ENCODE data around the gene DDN. TPM values are rescaled to one million over a fixed set of nuclear protein-coding genes. Genes with fewer than 3 reads are reported as not detected.

Gene DDN
- polyA plus RNA-seq (2012; rRNA removed): 0.20 and 0.24 TPM in 2 replicates
- 0.17 TPM in 2 replicates for polyA plus RNA-seq (2012; cell fraction: cytosol; rRNA removed)
- polyA plus RNA-seq (2012; cell fraction: nucleus; rRNA removed): 0.99 and 1.4 TPM in 2 replicates

DNA sequence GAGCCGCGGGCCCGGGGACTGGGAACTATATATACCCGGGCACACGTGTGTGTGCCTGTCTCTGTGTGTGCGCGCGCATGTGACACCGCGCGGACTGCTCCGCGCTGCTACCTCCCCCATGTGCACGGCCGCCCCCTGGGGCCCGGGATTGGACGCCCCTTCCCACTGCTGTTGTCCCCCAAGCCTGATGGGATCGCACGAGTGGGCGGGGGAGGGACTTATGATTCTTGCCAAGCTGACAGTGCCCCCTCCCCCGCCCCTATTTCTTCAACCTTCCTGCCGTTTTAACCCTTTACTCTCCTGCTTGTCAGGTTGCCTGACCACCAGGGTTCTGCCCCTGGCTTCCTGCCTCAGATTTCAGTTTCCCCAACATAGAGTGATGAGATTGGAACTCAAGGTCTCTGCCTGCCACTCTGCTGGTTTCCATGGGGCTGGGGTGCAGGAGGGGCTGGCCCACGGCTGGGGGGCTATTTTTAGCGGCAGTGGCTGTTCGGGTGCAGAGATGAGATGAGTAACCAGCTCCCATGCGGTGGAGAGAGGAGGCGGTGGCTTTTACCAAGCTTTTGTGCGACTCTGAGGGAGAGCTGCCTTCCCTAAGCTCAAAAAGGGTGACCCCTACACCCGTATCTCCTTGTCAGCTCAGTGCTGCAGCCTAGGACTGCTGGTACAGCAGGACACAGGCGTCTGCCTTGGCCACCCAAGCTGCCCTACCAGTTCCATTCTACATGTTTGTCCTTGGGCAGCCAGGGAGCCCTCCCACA, at the start of gene DDN:
Gene DDN, minus strand, starts transcription at position 5 of the 761 bp plus-strand sequence. CDS start 88 bp downstream, outside the sequence.
- H3K9ac ChIP-seq: peak within 1 kb of the TSS; percentile 24; the same call in 1 of the 2 replicates
- no peaks in the 10 kb centered on the region for H3K9me2 ChIP-seq
- no peaks in the 10 kb centered on the region for H3K27me3 ChIP-seq (ENCODE audit: insufficient read depth)
- POLR2A ChIA-PET: interaction anchor here (0.6 to 1.4 kb wide), 3 partner anchors 15 to 42 kb away, joined by 4 to 5 read pairs (median 5); partner anchors contain the start of gene ARF3
- H3K4me1 ChIP-seq (ENCODE audit: control insufficient read depth in 1 of 2, insufficient read depth in 2 of 2, low read depth in 1 of 2, low read length in 1 of 2): peaks cover 11 to 19% of the 10 kb centered on the region in 2 experiments; a peak in 3 of 4 replicates
- H3K4me3 ChIP-seq (ENCODE audit: low read depth in 2 of 2, low read length in 1 of 2): peak within 1 kb of the TSS; percentile 17 to 35
- no peaks in the 10 kb centered on the region for H4K20me1 ChIP-seq (ENCODE audit: insufficient read depth)
- H3K36me3 ChIP-seq (replicated peaks in 1 of 2; ENCODE audit: control insufficient read depth in 1 of 2, insufficient read depth in 2 of 2, low read length in 1 of 2): peaks cover 16% of the 10 kb centered on the region in 2 experiments
- H3K27ac ChIP-seq (ENCODE audit: low read depth in 2 of 2, low read length in 1 of 2): peak within 1 kb of the TSS in 1 of 2 experiments; percentile 54; a peak in 1 of 4 replicates
- H3K79me2 ChIP-seq (ENCODE audit: insufficient read depth): no peaks in the 10 kb centered on the region
- WGBS (ENCODE audit: low lambda C conversion rate): 0% methylated on average over 3 of the region's 30 CpGs
- H3F3A ChIP-seq (replicated peaks; ENCODE audit: insufficient read depth): peaks cover 10% of the 10 kb centered on the region
- peak; percentile 86 for DNase-seq
- CTCF ChIA-PET: interaction anchor here (1.1 to 33.0 kb wide), 11 partner anchors 13 to 205 kb away, joined by 3 to 935 read pairs (median 5); partner anchors contain the start of genes PRKAG1, WNT1 and WNT10B
- peak within 1 kb of the TSS; percentile 77 for H3K4me2 ChIP-seq
- peak within 1 kb of the TSS; percentile 41; the same call in 1 of the 2 replicates for H2AFZ ChIP-seq (ENCODE audit: low read depth)
- H3K9me3 ChIP-seq: no peaks in the 10 kb centered on the region
- TF ChIP-seq MXI1 (IDR thresholded peaks at IDR 0.05; ENCODE audit: low read depth, low read length) (peak; percentile 85), TAF1 (IDR thresholded peaks at IDR 0.05; ENCODE audit: borderline replicate concordance, low read depth, low read length) (no peak), CHD2 (IDR thresholded peaks at IDR 0.05; ENCODE audit: low read length, partially characterized antibody) (peak; percentile 12), GABPA (IDR thresholded peaks at IDR 0.05; ENCODE audit: low read depth) (no peak), TEAD4 (IDR thresholded peaks at IDR 0.05; ENCODE audit: borderline replicate concordance, insufficient read depth) (no peak), RXRA (IDR thresholded peaks at IDR 0.05; ENCODE audit: borderline replicate concordance, low read depth) (no peak), EP300 (IDR thresholded peaks at IDR 0.05; ENCODE audit: borderline replicate concordance in 1 of 2, low read depth in 1 of 2, low read length in 1 of 2) (no peak), TCF12 (IDR thresholded peaks at IDR 0.05) (no peak), GATA2 (CRISPR knock-in tag; IDR thresholded peaks at IDR 0.05) (no peak), EZH2phosphoT487 (IDR thresholded peaks at IDR 0.05; ENCODE audit: borderline replicate concordance, low read depth) (no peak), MEF2A (IDR thresholded peaks at IDR 0.05; ENCODE audit: borderline replicate concordance, low read depth) (peak; percentile 47; the same call in 1 of the 2 replicates), RAD21 (IDR thresholded peaks at IDR 0.05; ENCODE audit: low read length) (no peak), FOXJ3 (CRISPR knock-in tag; IDR thresholded peaks at IDR 0.05) (no peak), SMC3 (IDR thresholded peaks at IDR 0.05; ENCODE audit: low read depth, low read length) (no peak), NRF1 (IDR thresholded peaks at IDR 0.05; ENCODE audit: low read depth, low read length) (no peak; the same call in 1 of the 2 replicates)
- TF ChIP-seq, protein P1, sequence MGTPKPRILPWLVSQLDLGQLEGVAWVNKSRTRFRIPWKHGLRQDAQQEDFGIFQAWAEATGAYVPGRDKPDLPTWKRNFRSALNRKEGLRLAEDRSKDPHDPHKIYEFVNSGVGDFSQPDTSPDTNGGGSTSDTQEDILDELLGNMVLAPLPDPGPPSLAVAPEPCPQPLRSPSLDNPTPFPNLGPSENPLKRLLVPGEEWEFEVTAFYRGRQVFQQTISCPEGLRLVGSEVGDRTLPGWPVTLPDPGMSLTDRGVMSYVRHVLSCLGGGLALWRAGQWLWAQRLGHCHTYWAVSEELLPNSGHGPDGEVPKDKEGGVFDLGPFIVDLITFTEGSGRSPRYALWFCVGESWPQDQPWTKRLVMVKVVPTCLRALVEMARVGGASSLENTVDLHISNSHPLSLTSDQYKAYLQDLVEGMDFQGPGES (IDR thresholded peaks at IDR 0.05; ENCODE audit: low read depth, low read length): no peak
- TF ChIP-seq, protein P2, sequence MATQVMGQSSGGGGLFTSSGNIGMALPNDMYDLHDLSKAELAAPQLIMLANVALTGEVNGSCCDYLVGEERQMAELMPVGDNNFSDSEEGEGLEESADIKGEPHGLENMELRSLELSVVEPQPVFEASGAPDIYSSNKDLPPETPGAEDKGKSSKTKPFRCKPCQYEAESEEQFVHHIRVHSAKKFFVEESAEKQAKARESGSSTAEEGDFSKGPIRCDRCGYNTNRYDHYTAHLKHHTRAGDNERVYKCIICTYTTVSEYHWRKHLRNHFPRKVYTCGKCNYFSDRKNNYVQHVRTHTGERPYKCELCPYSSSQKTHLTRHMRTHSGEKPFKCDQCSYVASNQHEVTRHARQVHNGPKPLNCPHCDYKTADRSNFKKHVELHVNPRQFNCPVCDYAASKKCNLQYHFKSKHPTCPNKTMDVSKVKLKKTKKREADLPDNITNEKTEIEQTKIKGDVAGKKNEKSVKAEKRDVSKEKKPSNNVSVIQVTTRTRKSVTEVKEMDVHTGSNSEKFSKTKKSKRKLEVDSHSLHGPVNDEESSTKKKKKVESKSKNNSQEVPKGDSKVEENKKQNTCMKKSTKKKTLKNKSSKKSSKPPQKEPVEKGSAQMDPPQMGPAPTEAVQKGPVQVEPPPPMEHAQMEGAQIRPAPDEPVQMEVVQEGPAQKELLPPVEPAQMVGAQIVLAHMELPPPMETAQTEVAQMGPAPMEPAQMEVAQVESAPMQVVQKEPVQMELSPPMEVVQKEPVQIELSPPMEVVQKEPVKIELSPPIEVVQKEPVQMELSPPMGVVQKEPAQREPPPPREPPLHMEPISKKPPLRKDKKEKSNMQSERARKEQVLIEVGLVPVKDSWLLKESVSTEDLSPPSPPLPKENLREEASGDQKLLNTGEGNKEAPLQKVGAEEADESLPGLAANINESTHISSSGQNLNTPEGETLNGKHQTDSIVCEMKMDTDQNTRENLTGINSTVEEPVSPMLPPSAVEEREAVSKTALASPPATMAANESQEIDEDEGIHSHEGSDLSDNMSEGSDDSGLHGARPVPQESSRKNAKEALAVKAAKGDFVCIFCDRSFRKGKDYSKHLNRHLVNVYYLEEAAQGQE (IDR thresholded peaks at IDR 0.05; ENCODE audit: low read depth, low read length): no peak
- TF ChIP-seq, protein P3, sequence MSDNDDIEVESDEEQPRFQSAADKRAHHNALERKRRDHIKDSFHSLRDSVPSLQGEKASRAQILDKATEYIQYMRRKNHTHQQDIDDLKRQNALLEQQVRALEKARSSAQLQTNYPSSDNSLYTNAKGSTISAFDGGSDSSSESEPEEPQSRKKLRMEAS (IDR thresholded peaks at IDR 0.05; ENCODE audit: low read depth): peak; percentile 30; the same call in 1 of the 2 replicates
- TF ChIP-seq, protein P4, sequence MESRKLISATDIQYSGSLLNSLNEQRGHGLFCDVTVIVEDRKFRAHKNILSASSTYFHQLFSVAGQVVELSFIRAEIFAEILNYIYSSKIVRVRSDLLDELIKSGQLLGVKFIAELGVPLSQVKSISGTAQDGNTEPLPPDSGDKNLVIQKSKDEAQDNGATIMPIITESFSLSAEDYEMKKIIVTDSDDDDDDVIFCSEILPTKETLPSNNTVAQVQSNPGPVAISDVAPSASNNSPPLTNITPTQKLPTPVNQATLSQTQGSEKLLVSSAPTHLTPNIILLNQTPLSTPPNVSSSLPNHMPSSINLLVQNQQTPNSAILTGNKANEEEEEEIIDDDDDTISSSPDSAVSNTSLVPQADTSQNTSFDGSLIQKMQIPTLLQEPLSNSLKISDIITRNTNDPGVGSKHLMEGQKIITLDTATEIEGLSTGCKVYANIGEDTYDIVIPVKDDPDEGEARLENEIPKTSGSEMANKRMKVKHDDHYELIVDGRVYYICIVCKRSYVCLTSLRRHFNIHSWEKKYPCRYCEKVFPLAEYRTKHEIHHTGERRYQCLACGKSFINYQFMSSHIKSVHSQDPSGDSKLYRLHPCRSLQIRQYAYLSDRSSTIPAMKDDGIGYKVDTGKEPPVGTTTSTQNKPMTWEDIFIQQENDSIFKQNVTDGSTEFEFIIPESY (IDR thresholded peaks at IDR 0.05; ENCODE audit: borderline replicate concordance, low read depth): no peak
- TF ChIP-seq, protein P5, sequence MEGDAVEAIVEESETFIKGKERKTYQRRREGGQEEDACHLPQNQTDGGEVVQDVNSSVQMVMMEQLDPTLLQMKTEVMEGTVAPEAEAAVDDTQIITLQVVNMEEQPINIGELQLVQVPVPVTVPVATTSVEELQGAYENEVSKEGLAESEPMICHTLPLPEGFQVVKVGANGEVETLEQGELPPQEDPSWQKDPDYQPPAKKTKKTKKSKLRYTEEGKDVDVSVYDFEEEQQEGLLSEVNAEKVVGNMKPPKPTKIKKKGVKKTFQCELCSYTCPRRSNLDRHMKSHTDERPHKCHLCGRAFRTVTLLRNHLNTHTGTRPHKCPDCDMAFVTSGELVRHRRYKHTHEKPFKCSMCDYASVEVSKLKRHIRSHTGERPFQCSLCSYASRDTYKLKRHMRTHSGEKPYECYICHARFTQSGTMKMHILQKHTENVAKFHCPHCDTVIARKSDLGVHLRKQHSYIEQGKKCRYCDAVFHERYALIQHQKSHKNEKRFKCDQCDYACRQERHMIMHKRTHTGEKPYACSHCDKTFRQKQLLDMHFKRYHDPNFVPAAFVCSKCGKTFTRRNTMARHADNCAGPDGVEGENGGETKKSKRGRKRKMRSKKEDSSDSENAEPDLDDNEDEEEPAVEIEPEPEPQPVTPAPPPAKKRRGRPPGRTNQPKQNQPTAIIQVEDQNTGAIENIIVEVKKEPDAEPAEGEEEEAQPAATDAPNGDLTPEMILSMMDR (IDR thresholded peaks at IDR 0.05): peak; percentile 17; the same call in 1 of the 2 replicates
- TF ChIP-seq, protein P6, sequence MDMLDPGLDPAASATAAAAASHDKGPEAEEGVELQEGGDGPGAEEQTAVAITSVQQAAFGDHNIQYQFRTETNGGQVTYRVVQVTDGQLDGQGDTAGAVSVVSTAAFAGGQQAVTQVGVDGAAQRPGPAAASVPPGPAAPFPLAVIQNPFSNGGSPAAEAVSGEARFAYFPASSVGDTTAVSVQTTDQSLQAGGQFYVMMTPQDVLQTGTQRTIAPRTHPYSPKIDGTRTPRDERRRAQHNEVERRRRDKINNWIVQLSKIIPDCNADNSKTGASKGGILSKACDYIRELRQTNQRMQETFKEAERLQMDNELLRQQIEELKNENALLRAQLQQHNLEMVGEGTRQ (IDR thresholded peaks at IDR 0.05; ENCODE audit: borderline replicate concordance, low read depth, low read length): no peak
